SK-N-SH treated with all-trans-retinoic acid at 6 μM for 48 hours (cell line): ENCODE results near the gene PTPRG.

Experiments used
- ATAC-seq: fragments of 200-7000 bp; cut with Tn5 transposase; 3 replicates; pipeline ENCODE4 v1.9.1; 2020; ENCODE audit warnings: mild to moderate bottlenecking, moderate library complexity
- ARNTL ChIP-seq: fragments of 450-650 bp; formaldehyde crosslinking; IDR thresholded peaks from 2 replicates; pipeline ENCODE4 v1.5.0; 2020; ENCODE audit warnings: low read depth, mild to moderate bottlenecking, moderate library complexity, borderline replicate concordance
- BACH2 ChIP-seq: fragments of 250-450 bp; sonication (Bioruptor Pico); IDR thresholded peaks from 2 replicates; pipeline ENCODE4 v1.9.0; 2021; ENCODE audit warnings: mild to moderate bottlenecking, borderline replicate concordance
- CSDC2 ChIP-seq: fragments of 250-450 bp; sonication (Bioruptor Pico); IDR thresholded peaks from 2 replicates; pipeline ENCODE4 v1.5.0; 2020; ENCODE audit warnings: mild to moderate bottlenecking, moderate library complexity
- ESRRG ChIP-seq: fragments of 250-450 bp; sonication (Bioruptor Pico); IDR thresholded peaks from 2 replicates; pipeline ENCODE4 v1.6.1; 2021; ENCODE audit warnings: mild to moderate bottlenecking
- ISL1 ChIP-seq: fragments of 250-450 bp; sonication (Bioruptor Pico); IDR thresholded peaks from 2 replicates; pipeline ENCODE4 v2.1.2; 2022; ENCODE audit warnings: mild to moderate bottlenecking, moderate library complexity
- PPARA ChIP-seq: fragments of 250-450 bp; sonication (Bioruptor Pico); IDR thresholded peaks from 2 replicates; pipeline ENCODE4 v1.5.0; 2020; ENCODE audit warnings: mild to moderate bottlenecking, borderline replicate concordance
- SNAI2 ChIP-seq: fragments of 250-450 bp; sonication (Bioruptor Pico); IDR thresholded peaks from 2 replicates; pipeline ENCODE4 v1.5.0; 2020; ENCODE audit warnings: mild to moderate bottlenecking, moderate library complexity
- TOX ChIP-seq: fragments of 250-450 bp; sonication (Bioruptor Pico); IDR thresholded peaks from 2 replicates; pipeline ENCODE4 v1.8.0; 2021; ENCODE audit warnings: mild to moderate bottlenecking, moderate library complexity, borderline replicate concordance
- ZC3H10 ChIP-seq: fragments of 250-450 bp; sonication (Bioruptor Pico); IDR thresholded peaks from 2 replicates; pipeline ENCODE4 v1.5.1; 2021; ENCODE audit warnings: mild to moderate bottlenecking, moderate library complexity
- ZFP3 ChIP-seq: fragments of 250-450 bp; sonication (Bioruptor Pico); IDR thresholded peaks from 2 replicates; pipeline ENCODE4 v1.5.0; 2020; ENCODE audit warnings: mild to moderate bottlenecking, moderate library complexity
- ZFP30 ChIP-seq: fragments of 450-650 bp; formaldehyde crosslinking; IDR thresholded peaks from 2 replicates; pipeline ENCODE4 v1.5.0; 2022; ENCODE audit warnings: mild to moderate bottlenecking, moderate library complexity
- ZNF565 ChIP-seq: fragments of 450-650 bp; formaldehyde crosslinking; conservative IDR thresholded peaks from 2 replicates; pipeline ENCODE4 v1.5.0; 2020; ENCODE audit warnings: low read depth, mild to moderate bottlenecking, moderate library complexity
- ZNF70 ChIP-seq: fragments of 450-650 bp; formaldehyde crosslinking; IDR thresholded peaks from 2 replicates; pipeline ENCODE4 v1.5.0; 2020; ENCODE audit warnings: mild to moderate bottlenecking, moderate library complexity
- ZNF8 ChIP-seq: fragments of 450-650 bp; formaldehyde crosslinking; IDR thresholded peaks from 2 replicates; pipeline ENCODE4 v1.5.0; 2020; ENCODE audit warnings: mild to moderate bottlenecking, moderate library complexity
- TF ChIP-seq, protein P1 (sequence below): fragments of 250-450 bp; sonication (Bioruptor Pico); IDR thresholded peaks from 2 replicates; pipeline ENCODE4 v1.5.0; 2020; ENCODE audit warnings: mild to moderate bottlenecking, moderate library complexity
- TF ChIP-seq, protein P2 (sequence below): fragments of 250-450 bp; sonication (Bioruptor Pico); IDR thresholded peaks from 2 replicates; pipeline ENCODE4 v1.8.0; 2021; ENCODE audit warnings: low read depth, mild to moderate bottlenecking, moderate library complexity, borderline replicate concordance
- TF ChIP-seq, protein P3 (sequence below): fragments of 250-450 bp; sonication (Bioruptor Pico); IDR thresholded peaks from 2 replicates; pipeline ENCODE4 v1.5.1; 2021; ENCODE audit warnings: mild to moderate bottlenecking, moderate library complexity
- TF ChIP-seq, protein P4 (sequence below): fragments of 250-450 bp; sonication (Bioruptor Pico); IDR thresholded peaks from 2 replicates; pipeline ENCODE4 v1.8.0; 2020; ENCODE audit warnings: mild to moderate bottlenecking, moderate library complexity, borderline replicate concordance

The PTPRG gene

DNA sequence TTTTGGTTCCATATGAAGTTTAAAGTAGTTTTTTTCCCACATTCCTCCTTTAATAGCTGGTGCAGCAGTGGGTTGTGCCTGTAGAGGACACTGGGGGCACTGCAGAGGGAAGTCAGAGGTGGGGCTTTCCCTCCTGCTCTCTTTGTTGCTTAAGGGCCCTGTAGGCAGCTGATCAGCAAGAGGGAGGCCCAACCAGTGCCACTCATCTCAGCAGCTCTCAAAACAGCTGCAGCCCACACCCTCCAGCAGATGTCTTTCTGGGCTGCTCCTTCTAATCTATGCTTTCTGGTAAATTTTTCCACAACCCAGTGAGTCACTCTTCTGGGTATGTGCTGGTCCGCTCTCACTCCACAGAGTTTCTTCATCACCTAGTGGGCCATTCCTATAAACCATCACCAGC lies 548.2 kb downstream of the PTPRG start:
- no peak for TF ChIP-seq CSDC2
- TF ChIP-seq PPARA (CRISPR knock-in tag) = no peak
- no peak for TF ChIP-seq ZNF565 (CRISPR knock-in tag)
- no peak for TF ChIP-seq ARNTL
- TF ChIP-seq ESRRG (CRISPR knock-in tag) = no peak
- no peak for TF ChIP-seq ZNF8 (CRISPR knock-in tag)
- no peak for TF ChIP-seq ZC3H10 (CRISPR knock-in tag)
- no peak for TF ChIP-seq ZFP30 (CRISPR knock-in tag)
- TF ChIP-seq BACH2 (CRISPR knock-in tag) = no peak
- TF ChIP-seq ZNF70 = no peak
- no peak for TF ChIP-seq TOX (CRISPR knock-in tag)
- TF ChIP-seq, protein P1, sequence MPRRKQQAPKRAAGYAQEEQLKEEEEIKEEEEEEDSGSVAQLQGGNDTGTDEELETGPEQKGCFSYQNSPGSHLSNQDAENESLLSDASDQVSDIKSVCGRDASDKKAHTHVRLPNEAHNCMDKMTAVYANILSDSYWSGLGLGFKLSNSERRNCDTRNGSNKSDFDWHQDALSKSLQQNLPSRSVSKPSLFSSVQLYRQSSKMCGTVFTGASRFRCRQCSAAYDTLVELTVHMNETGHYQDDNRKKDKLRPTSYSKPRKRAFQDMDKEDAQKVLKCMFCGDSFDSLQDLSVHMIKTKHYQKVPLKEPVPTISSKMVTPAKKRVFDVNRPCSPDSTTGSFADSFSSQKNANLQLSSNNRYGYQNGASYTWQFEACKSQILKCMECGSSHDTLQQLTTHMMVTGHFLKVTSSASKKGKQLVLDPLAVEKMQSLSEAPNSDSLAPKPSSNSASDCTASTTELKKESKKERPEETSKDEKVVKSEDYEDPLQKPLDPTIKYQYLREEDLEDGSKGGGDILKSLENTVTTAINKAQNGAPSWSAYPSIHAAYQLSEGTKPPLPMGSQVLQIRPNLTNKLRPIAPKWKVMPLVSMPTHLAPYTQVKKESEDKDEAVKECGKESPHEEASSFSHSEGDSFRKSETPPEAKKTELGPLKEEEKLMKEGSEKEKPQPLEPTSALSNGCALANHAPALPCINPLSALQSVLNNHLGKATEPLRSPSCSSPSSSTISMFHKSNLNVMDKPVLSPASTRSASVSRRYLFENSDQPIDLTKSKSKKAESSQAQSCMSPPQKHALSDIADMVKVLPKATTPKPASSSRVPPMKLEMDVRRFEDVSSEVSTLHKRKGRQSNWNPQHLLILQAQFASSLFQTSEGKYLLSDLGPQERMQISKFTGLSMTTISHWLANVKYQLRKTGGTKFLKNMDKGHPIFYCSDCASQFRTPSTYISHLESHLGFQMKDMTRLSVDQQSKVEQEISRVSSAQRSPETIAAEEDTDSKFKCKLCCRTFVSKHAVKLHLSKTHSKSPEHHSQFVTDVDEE = no peak
- TF ChIP-seq, protein P2, sequence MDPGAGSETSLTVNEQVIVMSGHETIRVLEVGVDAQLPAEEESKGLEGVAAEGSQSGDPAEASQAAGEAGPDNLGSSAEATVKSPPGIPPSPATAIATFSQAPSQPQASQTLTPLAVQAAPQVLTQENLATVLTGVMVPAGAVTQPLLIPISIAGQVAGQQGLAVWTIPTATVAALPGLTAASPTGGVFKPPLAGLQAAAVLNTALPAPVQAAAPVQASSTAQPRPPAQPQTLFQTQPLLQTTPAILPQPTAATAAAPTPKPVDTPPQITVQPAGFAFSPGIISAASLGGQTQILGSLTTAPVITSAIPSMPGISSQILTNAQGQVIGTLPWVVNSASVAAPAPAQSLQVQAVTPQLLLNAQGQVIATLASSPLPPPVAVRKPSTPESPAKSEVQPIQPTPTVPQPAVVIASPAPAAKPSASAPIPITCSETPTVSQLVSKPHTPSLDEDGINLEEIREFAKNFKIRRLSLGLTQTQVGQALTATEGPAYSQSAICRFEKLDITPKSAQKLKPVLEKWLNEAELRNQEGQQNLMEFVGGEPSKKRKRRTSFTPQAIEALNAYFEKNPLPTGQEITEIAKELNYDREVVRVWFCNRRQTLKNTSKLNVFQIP (CRISPR knock-in tag) = no peak
- TF ChIP-seq SNAI2 = no peak
- TF ChIP-seq, all 23 proteins: peak for 0
- peak; percentile 83 for ATAC-seq

DNA sequence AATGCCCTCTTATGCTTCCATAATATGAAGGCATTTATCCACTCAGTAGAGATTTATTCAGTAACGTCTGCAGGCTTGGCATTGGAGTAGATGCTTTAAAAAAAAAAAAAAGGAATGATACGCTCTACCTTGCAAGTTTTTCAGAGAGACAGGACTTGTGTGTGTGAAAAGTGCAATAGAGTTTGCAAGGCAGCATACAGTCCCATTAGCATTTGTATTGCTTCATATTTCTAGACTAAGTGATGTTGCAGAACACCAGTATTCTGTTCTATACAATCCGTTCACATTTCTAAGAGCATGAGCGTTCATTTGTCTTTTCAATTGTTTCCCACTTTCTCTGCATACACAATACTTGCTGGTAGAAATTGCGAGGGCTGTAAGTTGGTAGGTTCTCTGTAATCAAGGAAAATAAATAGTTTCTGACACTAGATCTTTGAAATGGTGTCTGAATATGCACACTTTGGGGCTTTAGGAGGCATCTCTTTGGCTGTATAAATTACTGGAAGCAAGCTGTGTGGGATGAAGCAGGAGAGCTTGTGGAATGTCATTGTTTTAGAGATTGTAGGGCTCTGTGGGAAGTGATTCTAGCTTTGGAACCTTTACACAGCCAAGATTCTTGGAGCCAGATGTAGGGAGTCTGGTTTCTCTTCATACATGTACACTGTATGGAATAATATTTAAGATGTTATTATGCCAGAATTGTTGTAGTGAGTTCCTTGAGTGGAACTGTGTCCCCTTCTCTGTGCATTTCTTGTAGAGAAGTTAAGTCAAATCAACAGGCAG lies 549.3 kb downstream of the PTPRG start:
- ATAC-seq = no peak
- no peak for TF ChIP-seq TOX (CRISPR knock-in tag)
- no peak for TF ChIP-seq SNAI2
- no peak for TF ChIP-seq ZNF565 (CRISPR knock-in tag)
- TF ChIP-seq BACH2 (CRISPR knock-in tag) = no peak
- TF ChIP-seq, protein P1 = no peak
- TF ChIP-seq, protein P2 (CRISPR knock-in tag) = no peak
- no peak for TF ChIP-seq ISL1 (CRISPR knock-in tag)
- TF ChIP-seq, protein P3, sequence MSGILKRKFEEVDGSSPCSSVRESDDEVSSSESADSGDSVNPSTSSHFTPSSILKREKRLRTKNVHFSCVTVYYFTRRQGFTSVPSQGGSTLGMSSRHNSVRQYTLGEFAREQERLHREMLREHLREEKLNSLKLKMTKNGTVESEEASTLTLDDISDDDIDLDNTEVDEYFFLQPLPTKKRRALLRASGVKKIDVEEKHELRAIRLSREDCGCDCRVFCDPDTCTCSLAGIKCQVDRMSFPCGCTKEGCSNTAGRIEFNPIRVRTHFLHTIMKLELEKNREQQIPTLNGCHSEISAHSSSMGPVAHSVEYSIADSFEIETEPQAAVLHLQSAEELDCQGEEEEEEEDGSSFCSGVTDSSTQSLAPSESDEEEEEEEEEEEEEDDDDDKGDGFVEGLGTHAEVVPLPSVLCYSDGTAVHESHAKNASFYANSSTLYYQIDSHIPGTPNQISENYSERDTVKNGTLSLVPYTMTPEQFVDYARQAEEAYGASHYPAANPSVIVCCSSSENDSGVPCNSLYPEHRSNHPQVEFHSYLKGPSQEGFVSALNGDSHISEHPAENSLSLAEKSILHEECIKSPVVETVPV (CRISPR knock-in tag) = no peak
- TF ChIP-seq, protein P4, sequence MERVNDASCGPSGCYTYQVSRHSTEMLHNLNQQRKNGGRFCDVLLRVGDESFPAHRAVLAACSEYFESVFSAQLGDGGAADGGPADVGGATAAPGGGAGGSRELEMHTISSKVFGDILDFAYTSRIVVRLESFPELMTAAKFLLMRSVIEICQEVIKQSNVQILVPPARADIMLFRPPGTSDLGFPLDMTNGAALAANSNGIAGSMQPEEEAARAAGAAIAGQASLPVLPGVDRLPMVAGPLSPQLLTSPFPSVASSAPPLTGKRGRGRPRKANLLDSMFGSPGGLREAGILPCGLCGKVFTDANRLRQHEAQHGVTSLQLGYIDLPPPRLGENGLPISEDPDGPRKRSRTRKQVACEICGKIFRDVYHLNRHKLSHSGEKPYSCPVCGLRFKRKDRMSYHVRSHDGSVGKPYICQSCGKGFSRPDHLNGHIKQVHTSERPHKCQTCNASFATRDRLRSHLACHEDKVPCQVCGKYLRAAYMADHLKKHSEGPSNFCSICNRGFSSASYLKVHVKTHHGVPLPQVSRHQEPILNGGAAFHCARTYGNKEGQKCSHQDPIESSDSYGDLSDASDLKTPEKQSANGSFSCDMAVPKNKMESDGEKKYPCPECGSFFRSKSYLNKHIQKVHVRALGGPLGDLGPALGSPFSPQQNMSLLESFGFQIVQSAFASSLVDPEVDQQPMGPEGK (CRISPR knock-in tag) = no peak
- no peak for TF ChIP-seq ZFP3 (CRISPR knock-in tag)
- TF ChIP-seq ZFP30 (CRISPR knock-in tag) = no peak
